ENCODE data around the gene CKAP2L. TPM values are rescaled to one million over a fixed set of nuclear protein-coding genes. Genes with fewer than 3 reads are reported as not detected.

Gene CKAP2L
- total RNA-seq, 4 donors from 2014 or later = 0.64 to 33.0 (median 2.2) TPM; not detected in 1

DNA sequence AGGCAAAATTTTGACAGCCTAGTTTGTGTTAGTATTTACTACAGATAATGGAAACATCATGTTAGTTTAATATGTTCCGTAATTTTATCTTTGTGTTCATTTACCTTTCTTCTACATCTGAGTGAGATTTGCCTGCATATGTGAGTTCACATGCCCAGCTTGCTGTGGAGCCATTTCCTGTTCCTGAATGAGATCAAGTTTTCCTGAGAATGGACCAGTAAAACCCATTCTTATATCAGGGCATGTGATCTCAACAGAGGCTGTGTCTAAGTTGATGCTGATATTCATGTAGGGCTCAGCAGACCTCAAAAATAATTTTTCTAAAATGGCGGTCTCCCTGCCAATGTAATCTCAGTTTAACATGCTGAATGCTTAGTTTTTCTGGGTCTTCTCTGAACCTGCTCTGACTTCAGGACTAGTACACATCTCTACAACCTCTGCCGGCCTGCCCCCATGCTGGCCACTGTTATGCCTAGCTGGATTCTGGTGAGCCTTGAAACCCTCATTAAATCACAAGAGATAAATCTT lies 18.8 kb upstream of the CKAP2L start:
- H3K27ac ChIP-seq = no peak overlapping the region
- no peak for TF ChIP-seq POLR2A (IDR thresholded peaks at IDR 0.05)
- TF ChIP-seq, protein P1, sequence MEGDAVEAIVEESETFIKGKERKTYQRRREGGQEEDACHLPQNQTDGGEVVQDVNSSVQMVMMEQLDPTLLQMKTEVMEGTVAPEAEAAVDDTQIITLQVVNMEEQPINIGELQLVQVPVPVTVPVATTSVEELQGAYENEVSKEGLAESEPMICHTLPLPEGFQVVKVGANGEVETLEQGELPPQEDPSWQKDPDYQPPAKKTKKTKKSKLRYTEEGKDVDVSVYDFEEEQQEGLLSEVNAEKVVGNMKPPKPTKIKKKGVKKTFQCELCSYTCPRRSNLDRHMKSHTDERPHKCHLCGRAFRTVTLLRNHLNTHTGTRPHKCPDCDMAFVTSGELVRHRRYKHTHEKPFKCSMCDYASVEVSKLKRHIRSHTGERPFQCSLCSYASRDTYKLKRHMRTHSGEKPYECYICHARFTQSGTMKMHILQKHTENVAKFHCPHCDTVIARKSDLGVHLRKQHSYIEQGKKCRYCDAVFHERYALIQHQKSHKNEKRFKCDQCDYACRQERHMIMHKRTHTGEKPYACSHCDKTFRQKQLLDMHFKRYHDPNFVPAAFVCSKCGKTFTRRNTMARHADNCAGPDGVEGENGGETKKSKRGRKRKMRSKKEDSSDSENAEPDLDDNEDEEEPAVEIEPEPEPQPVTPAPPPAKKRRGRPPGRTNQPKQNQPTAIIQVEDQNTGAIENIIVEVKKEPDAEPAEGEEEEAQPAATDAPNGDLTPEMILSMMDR (IDR thresholded peaks at IDR 0.05) = no peak
- no peak for TF ChIP-seq EP300 (IDR thresholded peaks at IDR 0.05; ENCODE audit: low read depth)
- TF ChIP-seq POLR2AphosphoS5 (IDR thresholded peaks at IDR 0.05) = no peak
- WGBS, 2 donors (ENCODE audit: low coverage in 1 of 2) = 87 to 95% methylated on average over 3 of the region's 3 CpGs
- in situ Hi-C loops (cut with MboI; ENCODE audit: low pct_ligation_motif_present in 1 of 4, low pct_unique_long_range_greater_than_20kb in 1 of 4, low sequenced_read_pairs in 3 of 4) = no loop called here
- H3K4me1 ChIP-seq = peaks cover 0 to 5% (median 0%) of the 10 kb centered on the region in 4 donors
- H3K4me3 ChIP-seq = no peak overlapping the region
- H3K27me3 ChIP-seq = no peaks in the 10 kb centered on the region
- H3K9me3 ChIP-seq = no peaks in the 10 kb centered on the region
- H3K36me3 ChIP-seq = no peaks in the 10 kb centered on the region
- no peak for DNase-seq
- intact Hi-C loops (cut with DNase I; ENCODE audit: low total_unique reads) = no loop called here

DNA sequence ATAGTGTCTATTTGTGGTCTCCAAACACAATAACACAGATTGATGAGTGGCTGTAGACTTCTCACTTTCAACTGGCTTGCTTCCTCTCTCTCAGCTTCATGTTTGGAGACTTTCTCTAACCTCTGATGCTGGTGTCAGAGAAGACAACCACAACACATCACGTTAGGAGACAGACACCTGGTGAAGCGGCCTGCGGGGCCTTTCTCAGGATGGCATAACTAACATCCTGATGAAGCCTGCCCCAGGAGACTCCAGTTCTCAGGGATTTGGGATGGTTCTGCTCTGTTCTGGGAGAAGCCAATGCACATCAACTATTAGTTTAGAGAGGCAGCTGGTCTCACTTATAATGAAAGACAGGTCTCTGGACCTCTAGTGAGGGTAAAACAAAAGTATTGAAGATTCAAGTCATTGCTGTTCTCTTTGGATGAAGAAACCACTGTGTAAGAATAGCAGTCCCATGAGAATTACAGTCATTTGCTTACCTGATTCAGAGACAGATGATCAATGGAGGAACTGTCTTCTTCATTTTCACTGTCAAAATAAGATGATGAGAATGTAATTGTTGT lies 17.9 kb upstream of the CKAP2L start:
- TF ChIP-seq, protein P1 (IDR thresholded peaks at IDR 0.05) = no peak
- TF ChIP-seq EP300 (IDR thresholded peaks at IDR 0.05; ENCODE audit: low read depth) = no peak
- no peak for TF ChIP-seq POLR2AphosphoS5 (IDR thresholded peaks at IDR 0.05)
- TF ChIP-seq POLR2A (IDR thresholded peaks at IDR 0.05) = no peak
- H3K9me3 ChIP-seq = no peaks in the 10 kb centered on the region
- in situ Hi-C loops (cut with MboI; ENCODE audit: low pct_ligation_motif_present in 1 of 4, low pct_unique_long_range_greater_than_20kb in 1 of 4, low sequenced_read_pairs in 3 of 4) (no loop called here), intact Hi-C loops (cut with DNase I; ENCODE audit: low total_unique reads) (no loop called here)
- 81% methylated on average over 3 of the region's 3 CpGs; no CpG with 5 or more reads in 1 of the 2 donors for WGBS, 2 donors (ENCODE audit: low coverage in 1 of 2)
- no peaks in the 10 kb centered on the region for H3K36me3 ChIP-seq
- H3K4me1 ChIP-seq = peaks cover 0 to 5% (median 0%) of the 10 kb centered on the region in 4 donors
- no peak for DNase-seq
- no peak overlapping the region for H3K4me3 ChIP-seq
- H3K27me3 ChIP-seq = no peaks in the 10 kb centered on the region
- H3K27ac ChIP-seq = no peak overlapping the region

DNA sequence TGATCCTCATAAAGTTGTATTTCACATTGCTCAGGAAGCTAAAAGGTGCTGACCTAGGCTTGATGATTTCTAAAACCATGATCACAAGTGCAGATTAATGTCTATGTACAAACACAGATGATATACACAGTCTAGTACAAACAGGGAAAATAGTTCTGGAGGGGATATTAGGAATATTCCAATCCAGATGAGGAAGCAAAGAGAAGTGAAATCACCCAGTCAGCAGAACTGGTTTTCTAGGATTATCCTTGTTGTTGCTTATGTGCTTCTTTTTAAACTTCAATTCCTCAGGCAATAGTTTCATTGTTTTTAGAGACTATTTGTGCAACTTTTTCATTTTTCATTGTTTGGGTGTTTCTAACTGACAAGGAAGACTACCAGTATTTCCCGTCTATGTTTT lies 15.2 kb upstream of the CKAP2L start:
- DNase-seq = no peak
- in situ Hi-C loops (cut with MboI; ENCODE audit: low pct_ligation_motif_present in 1 of 4, low pct_unique_long_range_greater_than_20kb in 1 of 4, low sequenced_read_pairs in 3 of 4) (no loop called here), intact Hi-C loops (cut with DNase I; ENCODE audit: low total_unique reads) (no loop called here)
- WGBS, 2 donors (ENCODE audit: low coverage in 1 of 2) = 89 to 93% methylated on average over 1 of the region's 1 CpG
- no peaks in the 10 kb centered on the region for H3K27me3 ChIP-seq
- TF ChIP-seq POLR2AphosphoS5 (IDR thresholded peaks at IDR 0.05) (no peak), POLR2A (IDR thresholded peaks at IDR 0.05) (no peak), EP300 (IDR thresholded peaks at IDR 0.05; ENCODE audit: low read depth) (no peak)
- TF ChIP-seq, protein P1 (IDR thresholded peaks at IDR 0.05) = no peak
- no peak overlapping the region for H3K4me3 ChIP-seq
- H3K36me3 ChIP-seq = no peaks in the 10 kb centered on the region
- H3K4me1 ChIP-seq = peaks cover 0 to 5% (median 0%) of the 10 kb centered on the region in 4 donors
- no peaks in the 10 kb centered on the region for H3K9me3 ChIP-seq
- H3K27ac ChIP-seq = no peak overlapping the region

DNA sequence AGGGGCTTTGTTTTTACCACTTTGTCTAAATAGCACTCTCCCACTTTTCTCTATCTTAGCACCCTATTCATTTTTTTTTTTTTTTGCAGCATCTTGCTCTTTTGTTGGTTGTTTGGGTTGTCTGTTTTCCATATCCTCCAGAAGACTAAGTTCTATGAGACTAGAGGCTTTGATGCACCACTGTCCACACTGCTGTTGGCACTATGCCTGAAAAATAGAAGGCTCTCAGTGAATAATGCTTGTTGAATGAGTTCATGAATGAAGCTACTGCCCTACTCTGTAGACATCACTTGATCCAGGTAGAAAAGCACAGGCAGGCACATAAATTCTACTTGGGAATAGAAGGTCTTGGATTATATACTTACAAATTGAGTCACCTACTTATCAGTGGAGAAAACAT lies 12.6 kb upstream of the CKAP2L start:
- no peaks in the 10 kb centered on the region for H3K36me3 ChIP-seq
- no peaks in the 10 kb centered on the region for H3K27me3 ChIP-seq
- TF ChIP-seq, protein P1 (IDR thresholded peaks at IDR 0.05) = no peak
- no peak for TF ChIP-seq POLR2A (IDR thresholded peaks at IDR 0.05)
- no peak overlapping the region for H3K27ac ChIP-seq
- no peak for DNase-seq
- H3K4me3 ChIP-seq = no peak overlapping the region
- in situ Hi-C loops (cut with MboI; ENCODE audit: low pct_ligation_motif_present in 1 of 4, low pct_unique_long_range_greater_than_20kb in 1 of 4, low sequenced_read_pairs in 3 of 4) = no loop called here
- H3K4me1 ChIP-seq = no peaks in the 10 kb centered on the region
- H3K9me3 ChIP-seq = no peaks in the 10 kb centered on the region
- intact Hi-C loops (cut with DNase I; ENCODE audit: low total_unique reads) = no loop called here
